ENCODE data around the gene HOXA3. TPM values are rescaled to one million over a fixed set of nuclear protein-coding genes. Genes with fewer than 3 reads are reported as not detected.
A peak's percentile ranks its signal among the peaks of the same experiment; 100 is the strongest.

HOXA3 gene
- total RNA-seq, 1 donor from 2014 or later, result 12.1 TPM

DNA sequence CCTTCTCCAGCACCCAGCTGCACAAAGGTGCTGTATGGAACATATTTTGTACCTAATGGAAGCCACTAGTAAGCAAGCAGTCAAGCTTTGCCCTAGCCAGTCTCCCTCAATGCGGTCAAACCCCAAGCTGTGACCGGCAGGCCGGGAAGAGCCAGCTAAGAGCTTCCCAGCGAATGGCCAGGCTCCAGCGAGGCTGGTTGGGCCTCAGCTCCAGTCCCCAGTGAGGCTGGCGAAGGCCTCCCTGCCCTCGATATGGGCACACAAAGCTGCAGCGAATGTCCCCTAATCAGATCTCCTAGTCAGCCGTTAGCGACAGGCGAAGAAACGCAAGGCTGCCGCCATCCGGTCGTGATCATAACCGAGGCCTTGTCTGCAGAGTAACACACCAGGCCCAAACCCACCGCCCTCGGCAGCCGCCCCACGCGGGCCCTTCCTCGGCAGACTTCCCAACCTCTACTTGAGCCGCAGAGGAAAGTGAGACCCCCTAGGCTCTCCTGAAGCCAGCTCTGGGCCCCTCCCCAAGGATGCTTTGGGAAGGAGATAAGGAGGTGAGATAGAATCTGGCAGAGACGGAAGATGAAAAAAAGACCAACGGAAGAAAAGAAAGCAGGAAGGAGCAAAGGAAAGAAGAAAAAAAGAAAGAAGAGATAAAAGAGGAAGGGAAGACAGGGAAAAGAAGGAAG lies 16.0 kb upstream of the HOXA3 start:
- H3K36me3 Mint-ChIP-seq (ENCODE audit: low read depth), result peaks cover 5% of the 10 kb centered on the region
- H3K4me1 Mint-ChIP-seq (ENCODE audit: low read depth), result peaks cover 14% of the 10 kb centered on the region
- H3K9me3 Mint-ChIP-seq (ENCODE audit: low read depth), result no peaks in the 10 kb centered on the region
- H3K27me3 Mint-ChIP-seq (ENCODE audit: low read depth), result peaks cover 72% of the 10 kb centered on the region
- DNase-seq (ENCODE audit: low spot score), result peak; percentile 68
- H3K4me3 Mint-ChIP-seq (ENCODE audit: unreplicated experiment), result no peak overlapping the region
- TF ChIP-seq, protein P1, sequence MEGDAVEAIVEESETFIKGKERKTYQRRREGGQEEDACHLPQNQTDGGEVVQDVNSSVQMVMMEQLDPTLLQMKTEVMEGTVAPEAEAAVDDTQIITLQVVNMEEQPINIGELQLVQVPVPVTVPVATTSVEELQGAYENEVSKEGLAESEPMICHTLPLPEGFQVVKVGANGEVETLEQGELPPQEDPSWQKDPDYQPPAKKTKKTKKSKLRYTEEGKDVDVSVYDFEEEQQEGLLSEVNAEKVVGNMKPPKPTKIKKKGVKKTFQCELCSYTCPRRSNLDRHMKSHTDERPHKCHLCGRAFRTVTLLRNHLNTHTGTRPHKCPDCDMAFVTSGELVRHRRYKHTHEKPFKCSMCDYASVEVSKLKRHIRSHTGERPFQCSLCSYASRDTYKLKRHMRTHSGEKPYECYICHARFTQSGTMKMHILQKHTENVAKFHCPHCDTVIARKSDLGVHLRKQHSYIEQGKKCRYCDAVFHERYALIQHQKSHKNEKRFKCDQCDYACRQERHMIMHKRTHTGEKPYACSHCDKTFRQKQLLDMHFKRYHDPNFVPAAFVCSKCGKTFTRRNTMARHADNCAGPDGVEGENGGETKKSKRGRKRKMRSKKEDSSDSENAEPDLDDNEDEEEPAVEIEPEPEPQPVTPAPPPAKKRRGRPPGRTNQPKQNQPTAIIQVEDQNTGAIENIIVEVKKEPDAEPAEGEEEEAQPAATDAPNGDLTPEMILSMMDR (IDR thresholded peaks at IDR 0.05), result no peak
- no peak overlapping the region for H3K27ac Mint-ChIP-seq (ENCODE audit: unreplicated experiment)

DNA sequence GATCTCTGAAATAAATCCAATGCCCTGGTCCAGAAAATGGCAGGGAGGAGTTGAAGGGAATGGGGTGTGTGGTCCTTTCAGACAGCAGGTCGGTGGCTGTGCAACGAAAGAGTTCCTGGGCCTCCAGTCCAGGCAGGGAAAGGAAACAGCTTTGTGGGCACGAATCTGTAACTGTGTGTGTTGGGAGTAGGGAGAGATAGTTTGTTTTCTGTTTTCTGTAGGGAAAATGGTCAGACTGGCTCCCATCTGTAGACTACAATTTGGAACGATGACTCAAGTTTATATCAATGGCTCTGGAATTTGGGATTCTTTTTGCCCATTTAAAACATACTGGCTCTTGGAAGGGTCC lies 15.5 kb upstream of the HOXA3 start:
- peaks cover 5% of the 10 kb centered on the region for H3K36me3 Mint-ChIP-seq (ENCODE audit: low read depth)
- H3K4me1 Mint-ChIP-seq (ENCODE audit: low read depth), result peaks cover 14% of the 10 kb centered on the region
- TF ChIP-seq, protein P1 (IDR thresholded peaks at IDR 0.05), result no peak
- no peak overlapping the region for H3K27ac Mint-ChIP-seq (ENCODE audit: unreplicated experiment)
- H3K27me3 Mint-ChIP-seq (ENCODE audit: low read depth), result peaks cover 76% of the 10 kb centered on the region
- H3K4me3 Mint-ChIP-seq (ENCODE audit: unreplicated experiment), result no peak overlapping the region
- DNase-seq (ENCODE audit: low spot score), result peak; percentile 4
- no peaks in the 10 kb centered on the region for H3K9me3 Mint-ChIP-seq (ENCODE audit: low read depth)

DNA sequence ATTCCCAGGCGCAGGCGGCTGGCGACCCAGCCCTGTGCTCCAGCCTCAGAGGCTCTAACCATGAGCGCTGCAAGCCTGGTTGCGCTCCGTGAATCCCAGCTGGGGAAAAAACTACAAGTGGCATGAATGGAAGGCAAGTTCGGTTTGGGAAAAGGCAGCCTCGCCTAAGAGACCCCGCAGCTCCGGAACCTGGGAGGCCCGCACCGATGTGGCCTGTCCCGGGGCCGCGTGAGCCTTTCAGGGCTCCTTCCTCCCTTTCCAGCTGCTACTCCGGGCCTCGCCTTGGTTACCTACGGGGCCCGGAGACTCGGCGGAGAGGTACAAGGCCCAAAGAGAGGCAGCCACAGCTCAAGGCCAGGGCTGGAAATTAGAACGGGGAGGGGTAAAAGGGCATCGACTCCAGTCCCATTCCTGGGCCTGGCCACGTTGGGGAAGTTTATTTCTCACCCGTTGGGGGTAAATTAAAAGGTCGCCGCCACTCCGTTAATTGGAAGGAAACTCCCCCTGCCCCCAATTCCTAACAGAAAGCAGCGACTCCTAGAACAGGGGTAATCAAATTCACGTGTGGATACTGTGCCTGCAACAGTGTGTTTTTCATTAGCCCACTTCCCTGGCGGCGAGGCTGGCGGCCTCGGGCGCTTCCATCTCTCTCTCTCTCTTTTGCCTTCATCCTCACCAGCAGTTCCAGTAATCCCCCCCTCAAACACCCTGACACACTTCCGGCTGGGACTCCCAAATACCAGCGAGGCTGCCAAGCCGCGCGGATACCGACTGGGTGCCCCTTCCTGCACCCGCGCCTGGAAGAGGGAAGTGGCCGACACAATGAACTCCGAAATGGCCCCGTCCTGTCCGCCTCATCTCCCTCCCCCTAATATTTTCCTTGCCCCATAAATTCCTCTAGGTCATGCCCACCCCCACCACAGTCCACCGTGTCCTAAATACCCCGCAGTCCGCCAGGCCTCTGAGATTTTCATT lies 14.4 kb upstream of the HOXA3 start:
- Mint-ChIP-seq H3K9me3 (ENCODE audit: low read depth) (no peaks in the 10 kb centered on the region), H3K4me3 (ENCODE audit: unreplicated experiment) (no peak overlapping the region), H3K27ac (ENCODE audit: unreplicated experiment) (no peak overlapping the region)

DNA sequence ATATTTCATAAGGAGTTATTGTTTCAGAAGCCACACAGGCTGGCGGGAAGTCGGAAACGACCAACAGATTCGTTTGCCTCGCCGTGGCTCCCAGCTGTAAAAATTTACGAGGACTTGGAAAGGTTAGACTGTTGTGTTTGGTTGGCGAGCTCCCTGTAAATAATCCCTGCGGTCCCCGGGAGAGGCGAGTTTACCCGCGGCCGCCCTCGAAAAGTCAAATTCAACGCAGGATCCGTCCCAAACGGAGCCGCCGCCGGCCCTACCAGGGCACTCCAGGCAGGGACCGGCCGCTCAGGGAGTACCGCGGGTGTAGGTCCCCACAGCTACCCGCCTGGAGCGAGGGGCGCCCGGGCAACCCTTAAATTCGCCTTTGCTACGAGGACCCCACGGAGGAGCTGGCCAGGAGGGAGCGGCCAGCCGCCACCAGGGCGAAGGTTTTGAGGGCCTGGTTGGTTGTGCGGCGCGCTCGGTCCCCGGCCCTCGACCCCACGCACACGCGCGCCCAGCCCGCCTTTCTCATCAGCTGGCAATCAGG lies 13.7 kb upstream of the HOXA3 start:
- Mint-ChIP-seq H3K4me3 (ENCODE audit: unreplicated experiment) (no peak overlapping the region), H3K27ac (ENCODE audit: unreplicated experiment) (no peak overlapping the region), H3K9me3 (ENCODE audit: low read depth) (no peaks in the 10 kb centered on the region), H3K36me3 (ENCODE audit: low read depth) (peaks cover 4% of the 10 kb centered on the region), H3K4me1 (ENCODE audit: low read depth) (peaks cover 10% of the 10 kb centered on the region), H3K27me3 (ENCODE audit: low read depth) (peaks cover 73% of the 10 kb centered on the region)
- DNase-seq (ENCODE audit: low spot score), result no peak
- TF ChIP-seq, protein P1 (IDR thresholded peaks at IDR 0.05), result no peak

More for the DNA sequence above, 14.4 kb upstream of the HOXA3 start:
- TF ChIP-seq, protein P1 (IDR thresholded peaks at IDR 0.05), result no peak
- H3K4me1 Mint-ChIP-seq (ENCODE audit: low read depth), result peaks cover 9% of the 10 kb centered on the region
- H3K36me3 Mint-ChIP-seq (ENCODE audit: low read depth), result peaks cover 4% of the 10 kb centered on the region
- DNase-seq (ENCODE audit: low spot score), result peak; percentile 66
- peaks cover 76% of the 10 kb centered on the region for H3K27me3 Mint-ChIP-seq (ENCODE audit: low read depth)
